Caco-2 (cell line): Measurements from ENCODE around the gene LRBA. TPM values are rescaled to one million over a fixed set of nuclear protein-coding genes. Genes with fewer than 3 reads are reported as not detected.
A peak's percentile ranks its signal among the peaks of the same experiment; 100 is the strongest.

ENCODE experiments used
- BruUV-seq: library from RNA; stranded (reverse); fragments of 400-500 nt; replicated peaks from 2 replicates; lab custom pipeline; 2021; lab: Mats Ljungman, UMichigan
- CTCF ChIA-PET: fragments of 300-600 bp; sonication (Branson Sonifier 250); formaldehyde crosslinking; loops from one replicate; lab custom pipeline; 2022; ENCODE audit warnings: antibody characterized with exemption; lab: Charles Lee
- POLR2A ChIA-PET: fragments of 300-600 bp; sonication (Branson Sonifier 250); formaldehyde crosslinking; loops from one replicate; lab custom pipeline; 2022; ENCODE audit warnings: antibody characterized with exemption; lab: Charles Lee
- DNase-seq, 2 experiments: peaks; one replicate each; pipeline versions ENCODE4 v3.0.0 to v3.0.0-alpha.2; 2020 to 2022
- H3K27me3 ChIP-seq: replicated peaks from 2 replicates; pipeline ENCODE4 v1.6.0; 2011; ENCODE audit warnings: low read length; ENCODE audit not compliant: control insufficient read depth, insufficient read depth
- H3K36me3 ChIP-seq: 2 replicates; pipeline ENCODE4 v1.5.1; 2011; ENCODE audit warnings: low read length; ENCODE audit not compliant: control insufficient read depth, insufficient read depth
- H3K4me1 ChIP-seq: fragments of 250-450 bp; sonication (Bioruptor Pico); 2 replicates; pipeline ENCODE4 v1.5.1; 2020; ENCODE audit warnings: mild to moderate bottlenecking
- H3K4me3 ChIP-seq: 2 replicates; pipeline ENCODE4 v1.5.1; 2011; ENCODE audit warnings: low read depth, mild to moderate bottlenecking, control low read depth, low read length
- H3K9me3 ChIP-seq: fragments of 250-450 bp; sonication (Bioruptor Pico); 2 replicates; pipeline ENCODE4 v1.5.1; 2020; ENCODE audit warnings: mild to moderate bottlenecking, moderate library complexity
- H3K27ac Mint-ChIP-seq: one replicate; pipeline ENCODE4 v1.8.0; 2022; ENCODE audit warnings: mixed read lengths; ENCODE audit not compliant: unreplicated experiment
- H3K27me3 Mint-ChIP-seq: one replicate; pipeline ENCODE4 v1.8.0; 2022; ENCODE audit warnings: mixed read lengths; ENCODE audit not compliant: insufficient read depth, unreplicated experiment
- H3K36me3 Mint-ChIP-seq: one replicate; pipeline ENCODE4 v1.8.0; 2022; ENCODE audit warnings: mild to moderate bottlenecking, mixed read lengths; ENCODE audit not compliant: insufficient read depth, unreplicated experiment
- H3K4me1 Mint-ChIP-seq: one replicate; pipeline ENCODE4 v1.8.0; 2022; ENCODE audit warnings: low read depth, mixed read lengths; ENCODE audit not compliant: unreplicated experiment
- H3K4me3 Mint-ChIP-seq: one replicate; pipeline ENCODE4 v1.8.0; 2022; ENCODE audit warnings: mild to moderate bottlenecking, moderate library complexity, mixed read lengths; ENCODE audit not compliant: unreplicated experiment
- H3K9me3 Mint-ChIP-seq: one replicate; pipeline ENCODE4 v1.8.0; 2022; ENCODE audit warnings: mixed read lengths; ENCODE audit not compliant: unreplicated experiment
- CTCF ChIP-seq, 2 experiments: fragments of 200-600 bp in 1 of 2; IDR thresholded peaks; 1 replicate in 1 of 2; 2 replicates in 1 of 2; pipeline versions ENCODE4 v1.5.1 to v1.8.0; 2011 to 2022; ENCODE audit warnings: antibody characterized with exemption in 1 of 2, control low read depth in 1 of 2, inconsistent platforms in 1 of 2, low read depth in 1 of 2, low read length in 1 of 2, mild to moderate bottlenecking in 1 of 2, moderate library complexity in 1 of 2; ENCODE audit not compliant: insufficient read depth in 1 of 2, severe bottlenecking in 1 of 2, unreplicated experiment in 1 of 2
- intact Hi-C: fragments of 100-400 bp; cut with micrococcal nuclease; formaldehyde crosslinking; loops from one replicate; pipeline ENCODE4 v1.10.0; 2022; ENCODE audit not compliant: unreplicated experiment
- total RNA-seq: library from RNA; stranded (reverse); gene quantifications from 2 replicates; pipeline ENCODE4 v1.2.3, GENCODE V29; 2022

Gene LRBA
- total RNA-seq, 1 experiment from 2014 or later, result 53.2 TPM

GRCh38 chr4:150875367-150875766 is 139.7 kb downstream of the LRBA start:
- BruUV-seq, result no TSS peak
- ChIA-PET POLR2A (no interaction called here), CTCF (no interaction called here)
- H3K27ac Mint-ChIP-seq, result no peak overlapping the region
- TF ChIP-seq CTCF (IDR thresholded peaks at IDR 0.05; ENCODE audit: insufficient read depth in 1 of 2, low read depth in 1 of 2, low read length in 1 of 2, severe bottlenecking in 1 of 2, unreplicated experiment in 1 of 2), result no peak
- Histone ChIP-seq H3K36me3 (no peaks in the 10 kb centered on the region), H3K4me1 (no peaks in the 10 kb centered on the region), H3K4me3 (no peak overlapping the region), H3K9me3 (0 out of 2 replicates have a peak, but pooled peaks cover 4% of the 10 kb centered on the region), H3K27me3 (no peaks in the 10 kb centered on the region)
- no peaks in the 10 kb centered on the region for H3K4me1 Mint-ChIP-seq
- peaks cover 35% of the 10 kb centered on the region for H3K36me3 Mint-ChIP-seq
- DNase-seq, result no peak
- H3K9me3 Mint-ChIP-seq, result no peaks in the 10 kb centered on the region
- no peaks in the 10 kb centered on the region for H3K27me3 Mint-ChIP-seq
- no peak overlapping the region for H3K4me3 Mint-ChIP-seq
- intact Hi-C loops, result no loop called here

DNA sequence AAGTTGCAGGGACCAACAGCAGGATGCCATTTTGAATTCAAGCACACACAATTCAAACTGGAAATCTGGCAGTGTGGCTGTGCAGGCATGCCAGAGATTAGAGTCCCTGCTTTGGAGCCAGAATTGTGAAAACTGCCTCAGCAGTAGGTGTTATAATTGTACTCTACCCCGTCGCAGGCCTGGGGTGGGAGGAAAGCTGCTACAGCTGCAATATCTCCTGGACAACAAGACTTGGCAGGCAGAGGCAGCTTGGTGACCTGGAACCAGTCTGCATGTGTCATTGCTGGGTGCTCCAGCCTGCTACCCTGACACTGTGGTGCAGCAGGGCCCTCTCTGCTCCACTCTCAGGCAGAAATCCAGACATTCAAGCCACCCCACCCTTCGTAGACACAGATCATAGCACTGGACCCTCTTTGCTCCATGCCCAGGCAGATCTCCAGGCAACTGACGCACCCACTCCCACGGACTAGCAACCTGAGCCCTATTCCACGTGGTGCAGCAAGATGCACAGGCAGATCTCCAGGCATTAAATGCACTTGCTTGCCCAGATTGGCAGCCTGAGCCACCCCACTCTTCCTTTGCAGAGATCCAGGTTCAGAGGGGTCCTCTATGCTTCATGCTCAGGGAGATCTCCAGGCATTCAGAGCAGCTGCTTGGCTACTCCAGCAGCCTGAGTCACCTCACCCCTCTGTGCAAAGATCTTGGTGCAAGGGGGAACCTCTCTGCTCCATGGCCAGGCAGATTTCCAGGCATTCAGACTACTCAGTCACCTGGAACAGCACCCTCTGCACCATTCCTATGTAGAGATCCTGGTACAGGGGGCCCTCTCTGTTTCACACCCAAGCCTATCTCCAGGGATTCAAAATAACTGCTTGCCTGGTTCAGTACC is 140.5 kb downstream of the LRBA start:
- Histone ChIP-seq H3K27me3 (no peaks in the 10 kb centered on the region), H3K4me1 (no peaks in the 10 kb centered on the region), H3K36me3 (no peaks in the 10 kb centered on the region), H3K4me3 (no peak overlapping the region), H3K9me3 (0 out of 2 replicates have a peak, but pooled peaks cover 4% of the 10 kb centered on the region)
- ChIA-PET POLR2A (no interaction called here), CTCF (no interaction called here)
- H3K9me3 Mint-ChIP-seq, result no peaks in the 10 kb centered on the region
- no TSS peak for BruUV-seq
- H3K4me3 Mint-ChIP-seq, result no peak overlapping the region
- peaks cover 31% of the 10 kb centered on the region for H3K36me3 Mint-ChIP-seq
- no peaks in the 10 kb centered on the region for H3K27me3 Mint-ChIP-seq
- no peak for TF ChIP-seq CTCF (IDR thresholded peaks at IDR 0.05; ENCODE audit: insufficient read depth in 1 of 2, low read depth in 1 of 2, low read length in 1 of 2, severe bottlenecking in 1 of 2, unreplicated experiment in 1 of 2)
- H3K4me1 Mint-ChIP-seq, result no peaks in the 10 kb centered on the region
- intact Hi-C loops, result no loop called here
- no peak overlapping the region for H3K27ac Mint-ChIP-seq
- DNase-seq, result no peak

DNA sequence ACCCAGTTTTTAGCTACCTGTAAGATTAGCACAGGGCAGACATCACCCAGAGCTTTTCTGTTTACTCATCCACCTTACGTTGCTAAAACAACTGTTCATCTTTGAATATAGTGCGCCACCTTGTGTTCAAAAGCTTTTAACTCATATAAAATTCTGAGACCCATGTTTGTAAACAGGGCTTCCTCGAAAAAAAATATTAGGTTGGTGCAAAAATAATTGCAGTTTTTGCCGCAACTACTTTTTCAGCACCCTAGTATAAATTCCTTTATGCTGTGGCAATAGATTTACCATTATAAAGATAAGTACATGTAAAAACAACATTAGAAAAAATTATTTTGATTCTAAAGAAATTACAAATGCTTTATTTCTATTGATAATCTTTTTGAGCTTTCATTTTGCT is 147.9 kb downstream of the LRBA start:
- POLR2A ChIA-PET, result interaction anchor here (0.6 kb wide), 1 partner anchor 149 kb away, joined by 8 read pairs; no protein-coding TSS in a partner anchor
- no peaks in the 10 kb centered on the region for H3K36me3 Mint-ChIP-seq
- 0 out of 2 replicates have a peak, but pooled peaks cover 4% of the 10 kb centered on the region for H3K4me1 ChIP-seq

More for the DNA sequence above, 147.9 kb downstream of the LRBA start:
- H3K4me1 Mint-ChIP-seq, result no peaks in the 10 kb centered on the region
- no peaks in the 10 kb centered on the region for H3K27me3 ChIP-seq
- no peaks in the 10 kb centered on the region for H3K9me3 Mint-ChIP-seq
- H3K27ac Mint-ChIP-seq, result no peak overlapping the region
- H3K4me3 ChIP-seq, result no peak overlapping the region
- no peaks in the 10 kb centered on the region for H3K9me3 ChIP-seq
- no peak overlapping the region for H3K4me3 Mint-ChIP-seq
- H3K27me3 Mint-ChIP-seq, result no peaks in the 10 kb centered on the region
- intact Hi-C loops, result loop anchor here (1.0 to 10.0 kb wide), 3 partner anchors 144 to 569 kb away; no protein-coding TSS in a partner anchor
- CTCF ChIA-PET, result interaction anchor here (0.6 to 1.1 kb wide), 9 partner anchors 11 to 658 kb away, joined by 3 to 5 read pairs (median 3); no protein-coding TSS in a partner anchor
- peak; percentile 40 to 45 for TF ChIP-seq CTCF (IDR thresholded peaks at IDR 0.05; ENCODE audit: insufficient read depth in 1 of 2, low read depth in 1 of 2, low read length in 1 of 2, severe bottlenecking in 1 of 2, unreplicated experiment in 1 of 2)
- peak in 1 of 2 experiments; percentile 78 for DNase-seq
- no peaks in the 10 kb centered on the region for H3K36me3 ChIP-seq
- no TSS peak for BruUV-seq
